ENCODE measurements around the gene NPAS3. TPM values are rescaled to one million over a fixed set of nuclear protein-coding genes. Genes with fewer than 3 reads are reported as not detected.

Gene NPAS3
- total and polyA plus RNA-seq, 2 donors (not counting 3 experiments of a cell fraction or from before 2014, with no cell fraction given): 0.10 to 0.13 TPM

- no peak overlapping the region for H3K27ac ChIP-seq (ENCODE audit: insufficient read depth, low read depth, low read length)
- H3K9me1 ChIP-seq (replicated peaks; ENCODE audit: control insufficient read depth, extremely low read depth, insufficient read depth, low read length): no peaks in the 10 kb centered on the region
- intact Hi-C loops (cut with micrococcal nuclease) (no loop called here), dilution Hi-C loops (cut with MboI; ENCODE audit: extremely low pct_ligation_motif_present, low sequenced_read_pairs) (no loop called here)
- H3K9me3 ChIP-seq (replicated peaks; ENCODE audit: control insufficient read depth, insufficient read depth, low read length): no peaks in the 10 kb centered on the region
- no peaks in the 10 kb centered on the region for H3K36me3 ChIP-seq (ENCODE audit: control insufficient read depth in 2 of 2, extremely low read depth in 1 of 2, insufficient read depth in 2 of 2, low read length in 2 of 2)
- FAIRE-seq: no peak
- no peak overlapping the region for H3K9ac ChIP-seq (replicated peaks; ENCODE audit: extremely low read depth, insufficient read depth, low read length)
- no peak overlapping the region for H3K4me3 ChIP-seq (replicated peaks in 1 of 3; ENCODE audit: insufficient read depth in 1 of 3, low read depth in 1 of 3, low read length in 3 of 3)
- no peaks in the 10 kb centered on the region for H3K27me3 ChIP-seq (ENCODE audit: control insufficient read depth in 2 of 2, insufficient read depth in 2 of 2, low read length in 2 of 2)
- no peaks in the 10 kb centered on the region for H3K79me2 ChIP-seq (ENCODE audit: control insufficient read depth, insufficient read depth, low read length)
- DNase-seq (ENCODE audit: low read depth, low spot score): no peak
- TF ChIP-seq POLR2AphosphoS5 (IDR thresholded peaks at IDR 0.05; ENCODE audit: insufficient read depth, low read depth, low read length) (no peak), JUN (IDR thresholded peaks at IDR 0.05; ENCODE audit: borderline replicate concordance, insufficient read depth, insufficient read length, low read depth) (no peak), POLR2A (IDR thresholded peaks at IDR 0.05; ENCODE audit: low read depth, low read length) (no peak), EZH2 (IDR thresholded peaks at IDR 0.05; ENCODE audit: borderline replicate concordance, low read depth, low read length, severe bottlenecking) (no peak), FOS (IDR thresholded peaks at IDR 0.05; ENCODE audit: borderline replicate concordance, insufficient read depth, low read length) (no peak)
- no peak overlapping the region for H3K4me2 ChIP-seq (ENCODE audit: insufficient read depth, low read length)
- BruUV-seq (replicated peaks): no TSS peak
- peaks cover 6% of the 10 kb centered on the region for H3K4me1 ChIP-seq (ENCODE audit: control insufficient read depth, extremely low read depth, insufficient read depth, low read length)
- H2AFZ ChIP-seq (ENCODE audit: low read depth, low read length): peak overlapping the region; percentile 13
- no peaks in the 10 kb centered on the region for H4K20me1 ChIP-seq (replicated peaks; ENCODE audit: control insufficient read depth, extremely low read depth, insufficient read depth, low read length)
- ChIA-PET CTCF (interaction anchor here (1.1 to 1.5 kb wide), 2 partner anchors 171 to 288 kb away, joined by 3 to 5 read pairs; no protein-coding TSS in a partner anchor), POLR2A (no interaction called here)
Observed at GRCh38 chr14:33504246-33505099, 565.8 kb downstream of the NPAS3 start.

- H3K27me3 ChIP-seq (ENCODE audit: control insufficient read depth in 2 of 2, insufficient read depth in 2 of 2, low read length in 2 of 2): no peaks in the 10 kb centered on the region
- BruUV-seq (replicated peaks): no TSS peak
- no peak overlapping the region for H3K27ac ChIP-seq (ENCODE audit: insufficient read depth, low read depth, low read length)
- H4K20me1 ChIP-seq (replicated peaks; ENCODE audit: control insufficient read depth, extremely low read depth, insufficient read depth, low read length): no peaks in the 10 kb centered on the region
- dilution Hi-C loops (cut with MboI; ENCODE audit: extremely low pct_ligation_motif_present, low sequenced_read_pairs) (no loop called here), intact Hi-C loops (cut with micrococcal nuclease) (no loop called here)
- H3K9me1 ChIP-seq (replicated peaks; ENCODE audit: control insufficient read depth, extremely low read depth, insufficient read depth, low read length): no peaks in the 10 kb centered on the region
- no peak overlapping the region for H3K4me2 ChIP-seq (ENCODE audit: insufficient read depth, low read length)
- TF ChIP-seq CTCF (IDR thresholded peaks at IDR 0.05; ENCODE audit: extremely low read depth in 1 of 2, insufficient read depth in 1 of 2, low read depth in 1 of 2, low read length in 2 of 2): no peak
- no peak for TF ChIP-seq POLR2A (IDR thresholded peaks at IDR 0.05; ENCODE audit: low read depth, low read length)
- TF ChIP-seq JUN (IDR thresholded peaks at IDR 0.05; ENCODE audit: borderline replicate concordance, insufficient read depth, insufficient read length, low read depth): no peak
- TF ChIP-seq GATA2 (IDR thresholded peaks at IDR 0.05; ENCODE audit: insufficient read depth, insufficient read length, low read depth, low read length): no peak
- TF ChIP-seq MAX (IDR thresholded peaks at IDR 0.05; ENCODE audit: insufficient read depth, insufficient read length): no peak
- TF ChIP-seq FOS (IDR thresholded peaks at IDR 0.05; ENCODE audit: borderline replicate concordance, insufficient read depth, low read length): no peak
- TF ChIP-seq EZH2 (IDR thresholded peaks at IDR 0.05; ENCODE audit: borderline replicate concordance, low read depth, low read length, severe bottlenecking): no peak
- TF ChIP-seq MYC (IDR thresholded peaks at IDR 0.05; ENCODE audit: low read depth, low read length): no peak
- no peak for TF ChIP-seq POLR2AphosphoS5 (IDR thresholded peaks at IDR 0.05; ENCODE audit: insufficient read depth, low read depth, low read length)
- FAIRE-seq (no peak), DNase-seq (ENCODE audit: low read depth, low spot score) (no peak)
- H3K9ac ChIP-seq (replicated peaks; ENCODE audit: extremely low read depth, insufficient read depth, low read length): no peak overlapping the region
- H3K9me3 ChIP-seq (replicated peaks; ENCODE audit: control insufficient read depth, insufficient read depth, low read length): no peaks in the 10 kb centered on the region
- POLR2A ChIA-PET: no interaction called here
- H3K4me3 ChIP-seq (replicated peaks in 1 of 3; ENCODE audit: insufficient read depth in 1 of 3, low read depth in 1 of 3, low read length in 3 of 3): no peak overlapping the region
- no peaks in the 10 kb centered on the region for H3K36me3 ChIP-seq (ENCODE audit: control insufficient read depth in 2 of 2, extremely low read depth in 1 of 2, insufficient read depth in 2 of 2, low read length in 2 of 2)
- no peaks in the 10 kb centered on the region for H3K79me2 ChIP-seq (ENCODE audit: control insufficient read depth, insufficient read depth, low read length)
- H3K4me1 ChIP-seq (ENCODE audit: control insufficient read depth, extremely low read depth, insufficient read depth, low read length): no peaks in the 10 kb centered on the region
- no peak overlapping the region for H2AFZ ChIP-seq (ENCODE audit: low read depth, low read length)
- CTCF ChIA-PET: interaction anchor here (1.1 kb wide), 1 partner anchor 170 kb away, joined by 3 read pairs; no protein-coding TSS in a partner anchor
Observed at GRCh38 chr14:33505266-33505962, 566.7 kb downstream of the NPAS3 start.

Data from endothelial cell of umbilical vein (primary cell).